ENCODE results near the gene SLC1A5.
"Not testable (repeated sequence)": the region's sequence is repeated elsewhere in the genome, so short reads cannot be mapped to it uniquely, and the experiment has no call there.

SLC1A5 gene

DNA sequence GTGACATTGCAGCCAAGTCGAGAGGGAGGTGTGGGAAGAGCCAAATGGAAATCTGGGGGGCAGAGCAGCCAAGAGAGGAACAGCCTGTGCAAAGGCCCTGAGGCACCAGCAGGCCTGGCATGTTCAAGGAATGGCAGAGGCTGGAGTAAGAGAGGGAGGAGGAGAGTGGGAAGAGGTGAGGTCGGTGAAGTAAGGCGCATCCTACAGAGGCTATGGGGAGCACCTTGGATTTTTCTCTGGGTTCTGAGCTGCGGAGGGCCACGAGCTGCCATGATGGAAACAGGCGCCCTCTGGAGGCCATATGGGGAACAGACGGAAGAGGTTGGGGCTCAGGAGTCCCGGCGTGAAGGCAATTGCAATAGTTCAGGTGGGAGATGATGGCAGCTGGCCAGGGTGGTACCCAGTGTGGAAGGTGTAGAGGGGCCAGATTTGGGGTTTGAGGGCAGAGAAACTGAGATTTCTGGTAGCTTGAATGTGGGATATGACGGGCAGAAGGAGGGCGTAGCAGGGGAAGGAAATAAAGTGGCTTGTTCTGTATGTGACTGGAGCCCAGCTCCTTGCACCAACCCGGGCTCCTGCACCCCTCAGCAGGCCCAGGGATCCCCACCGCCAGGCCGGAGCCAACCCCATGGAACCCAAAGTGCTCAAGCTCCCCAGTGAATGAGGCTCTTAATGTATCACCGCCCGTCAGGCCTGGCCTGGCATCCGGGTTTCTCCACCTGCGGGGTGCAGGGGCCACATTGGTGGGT is 21.7 kb downstream of the SLC1A5 start:
- DNase-seq, result no peak

DNA sequence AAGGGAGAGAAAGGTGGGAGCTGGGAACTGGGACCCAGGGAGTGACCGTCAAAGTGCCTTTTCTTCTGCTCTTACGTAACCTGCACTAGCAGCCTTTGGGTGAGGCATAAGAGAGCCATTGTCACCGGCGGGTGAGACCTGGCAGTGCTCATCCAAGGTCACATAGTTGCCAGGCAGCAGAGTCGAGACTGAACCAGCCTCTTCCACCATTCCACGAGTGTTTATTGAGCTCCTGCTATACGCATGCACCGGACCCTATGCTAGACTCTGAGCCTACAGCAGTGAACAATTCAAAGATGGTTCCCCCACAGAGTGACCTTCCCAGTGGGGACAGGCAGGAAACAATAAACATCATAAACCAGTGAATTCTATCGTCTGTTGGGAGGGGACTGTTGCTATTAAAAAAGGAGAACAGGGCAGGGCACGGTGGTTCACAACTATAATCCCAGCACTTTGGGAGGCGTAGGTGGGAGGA is 23.5 kb downstream of the SLC1A5 start:
- DNase-seq, result no peak

DNA sequence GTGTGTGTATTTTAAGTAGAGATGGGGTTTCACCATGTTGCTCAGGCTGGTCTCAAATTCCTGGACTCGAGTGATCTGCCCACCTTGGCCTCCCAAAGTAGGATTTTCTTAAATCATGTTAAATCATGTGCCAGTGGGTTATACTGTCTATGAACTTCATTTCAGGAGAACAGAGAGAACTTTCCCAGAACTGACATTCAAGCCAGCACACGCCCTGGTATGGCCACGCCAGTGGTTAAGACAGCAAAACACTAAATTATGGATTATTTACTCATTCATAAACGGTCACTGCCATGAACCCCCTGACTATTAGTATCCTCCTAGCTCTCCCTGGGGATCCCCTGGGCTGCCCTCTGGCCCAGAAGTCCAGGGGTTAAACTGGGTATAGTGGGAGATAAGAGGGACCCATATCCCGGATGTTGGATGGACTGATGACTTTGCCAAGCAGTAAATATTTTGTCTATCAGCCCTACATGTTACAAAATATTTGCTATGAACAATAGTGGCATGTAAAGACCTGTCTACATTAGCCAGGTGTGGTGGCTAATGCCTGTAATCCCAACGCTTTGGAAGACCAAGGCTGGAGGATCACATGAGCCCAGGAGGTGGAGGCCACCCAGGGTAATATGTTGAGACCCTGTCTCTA is 26.0 kb downstream of the SLC1A5 start:
- no peak for DNase-seq

DNA sequence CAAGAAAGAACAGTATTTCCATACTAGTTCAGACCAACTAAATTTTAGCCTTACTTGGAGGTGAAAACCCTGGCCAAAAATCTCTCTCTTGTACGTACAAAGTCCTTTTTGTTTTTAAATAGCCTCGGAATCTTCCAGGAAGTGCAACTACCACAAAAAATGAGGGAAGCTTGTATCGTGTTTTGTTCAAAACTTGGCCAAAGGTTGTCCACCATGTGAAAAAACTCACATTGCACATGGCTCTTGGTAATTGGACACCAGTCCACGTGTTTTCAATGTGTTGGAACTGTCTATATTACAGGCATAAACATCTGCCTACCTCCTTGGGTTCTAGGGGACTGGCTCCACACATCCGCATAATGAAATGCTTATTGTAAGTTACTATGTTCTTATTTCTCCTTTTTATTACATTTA is 27.0 kb downstream of the SLC1A5 start:
- DNase-seq, result no peak

DNA sequence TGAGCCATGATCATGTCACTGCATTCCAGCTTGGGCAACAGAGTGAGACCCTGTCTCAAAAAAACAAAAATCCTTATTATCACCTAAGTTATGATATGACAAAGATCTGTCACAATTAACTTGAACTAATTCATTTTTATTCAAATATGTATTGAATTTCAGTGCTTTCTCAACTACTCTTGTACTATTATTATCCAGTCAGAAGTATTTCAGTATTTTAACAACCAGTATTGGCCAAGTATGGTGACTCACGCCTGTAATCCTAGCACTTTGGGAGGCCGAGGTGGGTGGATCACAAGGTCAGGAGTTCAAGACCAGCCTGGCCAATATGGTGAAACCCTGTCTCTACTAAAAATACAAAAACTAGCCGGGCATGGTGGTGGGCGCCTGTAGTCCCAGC is 27.5 kb downstream of the SLC1A5 start:
- DNase-seq, result not testable (repeated sequence)

DNA sequence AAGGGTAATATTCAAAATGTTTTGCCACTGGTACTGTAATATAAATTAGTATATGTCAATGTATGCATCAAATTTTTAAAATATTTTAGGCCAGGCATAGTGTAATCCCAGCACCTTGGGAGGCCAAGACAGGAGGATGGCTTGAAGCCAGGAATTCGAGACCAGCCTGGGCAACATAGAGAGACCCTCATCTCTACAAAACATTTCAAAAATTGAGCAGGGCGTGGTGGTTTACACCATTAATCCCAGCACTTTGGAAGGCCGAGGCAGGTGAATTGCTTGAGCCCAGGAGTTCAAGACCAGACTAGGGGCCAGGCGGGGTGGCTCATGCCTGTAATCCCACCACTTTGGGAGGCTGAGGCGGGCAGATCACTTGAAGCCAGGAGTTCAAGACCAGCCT is 28.0 kb downstream of the SLC1A5 start:
- no peak for DNase-seq

DNA sequence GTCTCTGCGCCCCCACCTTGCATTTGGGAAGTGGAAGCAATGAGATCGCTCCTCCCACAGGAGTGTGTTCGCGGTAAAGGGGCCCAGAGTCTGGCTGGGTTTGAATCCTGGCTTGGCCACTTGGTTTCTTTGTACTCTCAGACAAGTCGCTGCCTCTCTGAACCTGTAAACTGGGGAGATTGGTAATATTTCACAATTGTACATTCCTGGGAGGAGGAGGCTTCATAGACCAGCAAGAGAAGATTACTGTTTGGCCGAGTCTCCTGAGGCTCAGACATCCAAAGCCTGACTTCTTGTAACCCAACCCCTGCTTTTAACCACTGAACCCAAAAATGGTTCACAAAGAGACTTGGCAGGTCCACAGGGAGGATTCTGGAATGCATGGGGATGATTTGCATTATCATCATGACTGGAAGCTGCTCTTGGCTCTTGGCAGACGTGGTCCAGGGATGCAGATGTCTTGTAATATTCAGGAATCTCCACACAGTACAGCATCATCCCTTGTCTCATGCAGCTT is 28.5 kb downstream of the SLC1A5 start:
- DNase-seq, result no peak

DNA sequence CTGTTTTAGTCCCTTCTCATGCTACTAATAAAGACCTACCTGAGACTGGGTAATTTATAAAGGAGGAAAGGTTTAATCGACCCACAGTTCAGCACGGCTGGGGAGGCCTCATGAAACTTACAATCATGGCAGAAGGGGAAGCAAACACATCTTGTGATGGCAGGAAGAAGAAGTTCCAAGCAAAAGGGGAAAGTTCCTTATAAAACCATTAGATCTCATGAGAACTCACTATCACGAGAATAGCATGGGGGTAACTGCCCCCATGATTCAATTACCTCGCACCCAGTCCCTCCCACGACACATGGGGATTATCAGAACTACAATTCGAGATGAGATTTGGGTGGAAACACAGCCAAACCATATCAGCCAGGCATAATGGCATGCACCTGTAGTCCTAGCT is 29.2 kb downstream of the SLC1A5 start:
- DNase-seq, result no peak

DNA sequence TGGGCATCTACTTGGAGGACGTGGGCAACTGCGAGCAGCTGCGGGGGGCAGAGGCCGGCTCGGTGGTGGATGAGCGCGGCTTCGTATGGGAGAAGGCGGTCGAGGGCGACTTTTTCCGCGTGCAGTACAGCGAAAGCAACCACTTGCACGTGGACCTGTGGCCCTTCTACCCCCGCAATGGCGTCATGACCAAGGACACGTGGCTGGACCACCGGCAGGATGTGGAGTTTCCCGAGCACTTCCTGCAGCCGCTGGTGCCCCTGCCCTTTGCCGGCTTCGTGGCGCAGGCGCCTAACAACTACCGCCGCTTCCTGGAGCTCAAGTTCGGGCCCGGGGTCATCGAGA is 31.9 kb downstream of the SLC1A5 start:
- no peak for DNase-seq

DNA sequence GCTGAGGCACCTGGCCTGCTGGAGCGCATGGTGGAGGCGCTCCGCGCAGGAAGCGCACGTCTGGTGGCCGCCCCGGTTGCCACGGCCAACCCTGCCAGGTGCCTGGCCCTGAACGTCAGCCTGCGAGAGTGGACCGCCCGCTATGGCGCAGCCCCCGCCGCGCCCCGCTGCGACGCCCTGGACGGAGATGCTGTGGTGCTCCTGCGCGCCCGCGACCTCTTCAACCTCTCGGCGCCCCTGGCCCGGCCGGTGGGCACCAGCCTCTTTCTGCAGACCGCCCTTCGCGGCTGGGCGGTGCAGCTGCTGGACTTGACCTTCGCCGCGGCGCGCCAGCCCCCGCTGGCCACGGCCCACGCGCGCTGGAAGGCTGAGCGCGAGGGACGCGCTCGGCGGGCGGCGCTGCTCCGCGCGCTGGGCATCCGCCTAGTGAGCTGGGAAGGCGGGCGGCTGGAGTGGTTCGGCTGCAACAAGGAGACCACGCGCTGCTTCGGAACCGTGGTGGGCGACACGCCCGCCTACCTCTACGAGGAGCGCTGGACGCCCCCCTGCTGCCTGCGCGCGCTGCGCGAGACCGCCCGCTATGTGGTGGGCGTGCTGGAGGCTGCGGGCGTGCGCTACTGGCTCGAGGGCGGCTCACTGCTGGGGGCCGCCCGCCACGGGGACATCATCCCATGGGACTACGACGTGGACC is 32.4 kb downstream of the SLC1A5 start:
- no peak for DNase-seq

DNA sequence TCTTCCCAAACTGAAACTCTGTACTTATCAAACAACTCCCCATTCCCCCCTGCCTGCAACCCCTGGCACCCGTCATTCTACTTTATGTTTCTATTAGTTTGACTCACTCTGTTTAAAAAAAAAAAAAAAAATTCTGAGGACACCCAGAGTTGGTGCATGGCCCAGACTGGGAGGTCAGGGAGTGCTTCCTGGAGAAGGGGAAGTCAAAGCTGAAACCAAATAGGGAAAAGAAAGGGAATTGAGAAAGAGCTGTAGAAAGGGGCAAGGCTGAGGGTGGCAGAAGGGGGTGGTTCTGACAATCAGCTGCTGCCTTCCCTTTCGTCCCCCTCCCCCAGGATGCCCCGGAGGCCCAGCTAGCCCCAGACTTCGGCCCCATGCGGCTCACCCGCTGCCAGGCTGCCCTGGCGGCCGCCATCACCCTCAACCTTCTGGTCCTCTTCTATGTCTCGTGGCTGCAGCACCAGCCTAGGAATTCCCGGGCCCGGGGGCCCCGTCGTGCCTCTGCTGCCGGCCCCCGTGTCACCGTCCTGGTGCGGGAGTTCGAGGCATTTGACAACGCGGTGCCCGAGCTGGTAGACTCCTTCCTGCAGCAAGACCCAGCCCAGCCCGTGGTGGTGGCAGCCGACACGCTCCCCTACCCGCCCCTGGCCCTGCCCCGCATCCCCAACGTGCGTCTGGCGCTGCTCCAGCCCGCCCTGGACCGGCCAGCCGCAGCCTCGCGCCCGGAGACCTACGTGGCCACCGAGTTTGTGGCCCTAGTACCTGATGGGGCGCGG is 33.1 kb downstream of the SLC1A5 start:
- no peak for DNase-seq

DNA sequence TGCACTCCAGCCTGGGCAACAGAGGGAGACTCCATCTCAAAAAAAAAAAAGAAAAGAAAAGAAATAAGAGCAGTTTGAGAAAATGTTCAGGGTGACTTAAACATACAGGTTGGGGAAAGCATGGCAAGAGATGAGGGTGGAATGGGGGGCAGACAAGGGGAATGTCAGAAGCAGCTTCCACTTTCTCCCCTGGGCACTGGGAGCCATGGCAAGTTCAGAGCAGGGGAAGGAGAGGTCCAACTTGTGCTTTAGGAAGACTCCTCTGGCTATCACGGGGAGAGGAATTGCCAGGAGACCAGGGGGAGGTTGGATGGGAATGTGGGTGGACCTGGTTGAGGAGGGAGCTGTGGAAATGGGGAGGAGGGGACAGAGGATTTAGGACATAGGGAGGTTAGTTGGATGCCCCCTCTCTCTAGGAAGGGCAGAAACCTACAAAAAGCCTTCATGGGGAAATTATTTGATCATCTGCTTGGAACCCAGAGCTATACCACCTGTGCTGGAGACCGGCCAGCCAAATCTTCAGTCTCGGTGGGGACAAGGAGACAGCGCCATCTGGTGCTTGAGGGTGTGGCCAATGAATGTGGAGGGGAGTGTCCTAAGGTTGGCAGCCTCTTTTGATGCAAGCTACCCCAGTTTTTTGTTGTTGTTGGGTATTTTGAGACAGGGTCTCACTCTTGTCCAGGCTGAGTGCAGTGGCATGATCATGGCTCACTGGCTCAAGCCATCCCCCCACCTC is 34.8 kb downstream of the SLC1A5 start:
- no peak for DNase-seq

DNA sequence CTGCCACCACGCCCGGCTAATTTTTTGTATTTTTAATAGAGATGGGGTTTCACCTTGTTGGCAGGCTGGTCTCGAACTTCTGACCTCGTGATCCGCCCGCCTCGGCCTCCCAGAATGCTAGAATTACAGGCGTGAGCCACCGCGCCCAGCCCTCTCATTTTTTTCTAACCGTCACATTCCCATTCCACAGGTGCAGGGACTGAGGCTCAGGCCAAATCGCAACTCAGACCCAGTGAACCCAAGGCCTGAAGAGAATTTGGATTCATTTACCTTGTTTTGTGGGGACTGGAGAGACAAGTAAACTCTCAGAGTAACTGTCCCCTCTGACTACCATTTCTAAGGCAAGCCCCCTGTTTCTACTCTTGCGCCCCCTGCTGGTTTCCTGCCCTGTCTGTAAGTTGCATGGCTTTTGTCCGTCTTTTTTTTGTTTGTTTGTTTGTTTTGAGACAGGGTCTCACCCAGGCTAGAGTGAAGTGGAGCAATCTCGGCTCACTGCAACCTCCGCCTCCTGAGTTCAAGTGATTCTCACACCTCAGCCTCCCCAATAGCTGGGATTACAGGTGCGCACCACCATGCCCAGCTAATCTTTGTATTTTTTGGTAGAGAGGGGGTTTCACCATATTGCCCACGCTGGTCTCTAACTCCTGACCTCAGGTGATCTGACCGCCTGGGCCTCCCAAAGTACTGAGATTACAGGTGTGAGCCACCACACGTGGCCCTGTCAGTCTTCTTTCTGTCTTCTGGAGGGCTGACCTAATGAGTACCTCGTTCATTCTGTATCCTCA is 39.9 kb downstream of the SLC1A5 start:
- DNase-seq, result no peak

DNA sequence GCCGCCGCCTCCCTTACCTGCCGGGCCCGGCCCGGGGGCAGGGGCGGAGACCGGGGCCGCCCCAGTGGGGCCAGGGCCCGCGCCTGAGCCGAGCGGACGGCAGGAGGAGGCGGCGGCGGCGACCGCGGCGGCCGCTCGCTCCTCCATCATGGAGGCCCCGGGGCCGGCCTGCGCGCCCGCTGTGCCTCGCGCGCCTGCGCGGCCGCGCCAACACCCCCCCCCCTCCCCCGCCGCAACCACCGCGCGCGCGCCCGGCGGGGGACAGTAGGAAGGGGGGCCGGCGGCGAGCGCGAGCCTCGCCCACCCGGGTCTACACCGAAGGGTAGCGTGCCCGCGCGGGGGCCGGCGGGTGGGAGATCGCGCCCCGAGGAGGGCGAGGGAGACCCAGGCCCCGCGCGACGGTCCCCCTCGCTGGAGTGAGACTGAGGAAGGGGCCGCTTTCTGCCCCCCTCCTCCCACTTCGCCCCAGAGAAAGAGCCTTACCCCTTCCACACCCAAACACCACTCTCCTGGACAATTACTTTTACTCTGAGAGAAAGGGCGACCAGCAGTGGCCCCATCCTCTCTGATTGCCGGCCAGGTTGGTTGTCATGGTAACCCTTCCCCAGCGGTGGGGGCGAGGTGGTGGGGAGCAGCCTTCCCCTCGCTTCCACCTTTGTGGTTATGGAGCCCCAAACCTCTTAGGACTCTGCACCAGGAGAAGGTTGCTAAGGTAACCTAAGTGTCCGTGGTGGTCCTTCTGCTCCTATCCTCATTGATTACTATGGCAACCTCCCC is 41.9 kb downstream of the SLC1A5 start, which contains the start of gene STRN4:
Gene STRN4 (minus strand): TSS at position 170 of the 777 bp plus-strand sequence. CDS start 20 bp downstream, at position 150.
- DNase-seq, result peak; percentile 49

DNA sequence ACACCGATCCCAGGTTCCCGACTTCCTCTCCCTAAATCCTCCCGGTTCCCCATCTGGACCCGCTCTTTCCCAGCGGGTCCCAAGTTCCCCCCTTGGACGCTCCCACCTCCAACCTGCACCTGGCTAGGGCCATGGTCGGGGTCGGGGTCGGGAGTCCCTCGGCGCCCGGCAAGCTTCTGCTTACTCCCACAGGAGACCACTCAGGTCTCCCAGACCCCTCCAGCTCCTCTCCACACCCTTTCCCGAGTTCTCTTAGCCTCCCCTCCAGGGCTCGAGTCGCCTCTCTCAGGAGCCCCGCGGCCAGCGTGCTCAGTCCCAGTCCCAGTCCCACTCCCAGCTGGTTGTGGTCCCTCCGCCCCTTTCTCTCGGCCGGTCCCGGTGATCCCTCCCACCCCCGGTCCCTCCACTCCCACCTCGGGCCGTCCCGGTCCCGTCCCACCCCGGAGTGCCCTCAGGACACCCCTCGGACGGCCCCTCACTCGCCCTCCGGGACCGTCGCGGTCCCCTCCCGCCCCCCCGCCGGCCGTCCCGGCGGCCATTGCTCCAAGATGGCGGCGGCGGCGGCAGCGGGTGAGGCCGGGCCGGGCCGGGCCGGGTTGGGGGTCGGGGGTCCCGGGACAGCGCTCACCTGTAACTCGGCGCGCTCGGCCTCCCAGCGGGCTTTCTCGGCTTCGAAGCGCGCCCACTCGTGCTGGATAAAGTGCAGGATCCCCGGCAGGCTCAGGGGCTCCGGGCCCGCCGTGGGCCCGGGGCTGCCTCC is 42.7 kb downstream of the SLC1A5 start, which contains the start of gene FKRP:
Gene FKRP (plus strand): TSS at position 537 of the 760 bp plus-strand sequence. CDS start 9,394 bp downstream, outside the sequence.
- DNase-seq, result no peak

DNA sequence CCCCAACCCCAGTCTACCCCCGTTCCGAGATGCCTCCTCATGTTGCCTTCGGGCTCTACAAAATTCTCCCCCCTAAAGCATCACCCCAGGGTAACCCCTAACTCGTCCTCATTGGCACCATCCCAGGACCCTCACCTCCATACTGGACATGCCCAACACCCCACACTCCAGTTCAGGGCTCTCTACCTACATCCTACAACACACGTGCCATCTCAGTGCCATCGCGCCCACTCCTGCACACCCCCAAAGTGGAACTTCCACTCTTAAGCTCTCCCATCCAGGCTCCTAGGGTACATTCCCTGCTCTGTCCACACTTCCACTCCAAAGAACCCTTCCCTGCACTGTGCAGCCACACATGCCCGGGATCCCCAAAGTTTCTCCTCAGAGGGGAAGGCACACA is 43.4 kb downstream of the SLC1A5 start:
- DNase-seq, result no peak

DNA sequence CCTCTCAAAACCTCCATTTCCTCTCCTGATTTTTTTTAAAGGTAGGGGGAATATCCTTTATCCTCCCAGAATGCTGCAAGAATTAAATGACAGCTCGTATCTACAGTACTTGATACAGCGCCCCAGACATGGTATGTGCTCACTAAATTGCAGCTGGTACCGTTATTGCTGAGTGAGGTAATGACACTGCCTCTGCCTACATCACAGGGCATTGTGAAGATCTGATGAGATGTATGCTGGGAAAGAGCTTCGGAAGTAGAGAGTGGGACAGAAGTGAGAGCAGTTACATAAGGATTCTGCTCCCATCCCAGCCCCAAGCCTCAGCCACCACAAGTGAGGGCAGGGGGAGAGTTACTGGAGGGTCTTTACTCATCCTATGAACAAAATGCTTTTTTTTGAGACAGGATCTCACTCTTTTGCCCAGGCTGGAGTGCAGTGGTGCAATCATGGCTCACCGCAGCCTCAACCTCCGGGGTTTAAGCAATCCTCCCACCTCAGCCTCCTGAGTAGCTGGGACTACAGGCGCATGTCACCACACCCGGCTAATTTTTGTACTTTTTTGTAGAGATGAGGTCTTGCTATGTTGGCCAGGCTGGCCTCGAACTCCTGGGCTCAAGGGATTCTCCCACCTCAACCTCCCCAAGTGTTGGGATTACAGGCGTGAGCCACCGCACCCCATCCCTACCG is 44.2 kb downstream of the SLC1A5 start:
- no peak for DNase-seq

DNA sequence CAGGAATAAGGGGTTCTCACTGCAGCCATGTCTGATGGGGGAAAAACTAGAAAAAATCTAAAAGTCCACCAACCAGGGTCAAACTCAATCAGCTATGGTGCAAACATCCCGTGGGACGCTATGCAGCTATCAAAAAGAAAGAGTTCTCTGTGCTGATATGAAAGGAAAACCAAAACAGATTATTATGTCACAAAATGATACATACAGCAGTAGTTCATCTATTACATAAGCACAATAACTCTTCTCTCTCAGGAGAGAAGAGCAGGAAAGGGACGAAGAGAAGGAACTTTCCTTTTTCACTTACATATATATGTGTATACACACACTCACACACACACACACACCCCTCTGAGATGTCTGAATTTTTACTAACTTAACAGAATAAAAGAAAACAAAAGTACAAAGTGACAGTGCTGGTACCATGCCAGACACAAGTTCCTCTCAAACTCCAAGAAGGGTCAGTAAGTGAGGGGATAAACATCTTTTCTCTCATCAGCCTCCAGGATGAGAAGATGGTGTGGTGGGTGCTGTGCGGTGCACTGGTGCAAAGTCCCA is 45.4 kb downstream of the SLC1A5 start:
- no peak for DNase-seq

DNA sequence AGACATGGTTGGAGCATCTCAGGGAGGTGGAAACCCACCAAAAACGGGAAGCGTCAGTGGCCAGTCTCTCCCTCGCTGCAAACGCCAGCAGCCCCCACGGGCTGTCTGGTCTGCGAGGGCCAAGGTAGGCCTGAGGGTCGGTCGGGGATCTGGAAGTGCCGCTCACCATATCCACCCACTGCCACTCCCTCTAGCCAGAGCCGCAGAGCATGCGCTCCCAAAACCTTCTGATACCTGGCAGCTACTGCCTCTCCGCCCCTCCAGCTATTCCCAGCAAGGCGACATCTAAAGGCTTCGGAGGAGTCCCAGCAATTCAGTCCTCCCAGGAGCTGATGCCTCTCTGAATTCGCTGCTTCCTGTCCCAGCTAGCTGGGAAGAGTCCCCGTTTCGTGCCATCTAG is 46.9 kb downstream of the SLC1A5 start:
- DNase-seq, result no peak

Data from activated gamma-delta T cell (primary cell).